AML-193 (cell line): ENCODE measurements around the gene G3BP1.
"Not testable (repeated sequence)": the region's sequence is repeated elsewhere in the genome, so short reads cannot be mapped to it uniquely, and the experiment has no call there.

Experiments used
- DNase-seq, 2 experiments: peaks; one replicate each; lab custom pipeline; 2025; lab: John Stamatoyannopoulos, UW

G3BP1 gene

GRCh38 chr5:151771259-151772028, at the start of gene G3BP1:
TSS of gene G3BP1 (plus strand) at chr5:151771954. CDS start at chr5:151786621, 14,667 bp downstream.
- peak; percentile 100 for DNase-seq

GRCh38 chr5:151722546-151722945, 49.2 kb upstream of the G3BP1 start:
- DNase-seq, result peak; percentile 50 to 57

- no peak for DNase-seq
These were observed 47.4 kb upstream of the G3BP1 start for GRCh38 chr5:151724360-151724759.

GRCh38 chr5:151729597-151729996, 42.2 kb upstream of the G3BP1 start:
- not testable (repeated sequence) for DNase-seq

GRCh38 chr5:151730381-151730780, 41.4 kb upstream of the G3BP1 start:
- no peak for DNase-seq

GRCh38 chr5:151733358-151734063, 38.2 kb upstream of the G3BP1 start:
- no peak for DNase-seq

- no peak for DNase-seq
These were observed 37.7 kb upstream of the G3BP1 start for GRCh38 chr5:151734064-151734408.

- DNase-seq, result no peak
These were observed 36.1 kb upstream of the G3BP1 start for GRCh38 chr5:151735646-151736045.

- DNase-seq, result no peak
These were observed 34.3 kb upstream of the G3BP1 start for GRCh38 chr5:151737431-151737830.

GRCh38 chr5:151738125-151738848, 33.5 kb upstream of the G3BP1 start:
- DNase-seq, result no peak

- DNase-seq, result no peak
These were observed 32.4 kb upstream of the G3BP1 start for GRCh38 chr5:151739395-151739794.

- DNase-seq, result no peak
These were observed 31.8 kb upstream of the G3BP1 start for GRCh38 chr5:151739939-151740335.

GRCh38 chr5:151740336-151740942, 31.3 kb upstream of the G3BP1 start:
- DNase-seq, result peak; percentile 44 to 56

- DNase-seq, result no peak
These were observed 30.8 kb upstream of the G3BP1 start for GRCh38 chr5:151740958-151741373.

GRCh38 chr5:151741678-151742423, 29.9 kb upstream of the G3BP1 start:
- DNase-seq, result no peak

GRCh38 chr5:151742870-151743294, 28.9 kb upstream of the G3BP1 start:
- DNase-seq, result peak; percentile 6 to 11

GRCh38 chr5:151743530-151743929, 28.2 kb upstream of the G3BP1 start:
- no peak for DNase-seq

GRCh38 chr5:151745071-151745705, 26.6 kb upstream of the G3BP1 start:
- DNase-seq, result no peak

- no peak for DNase-seq
These were observed 21.6 kb upstream of the G3BP1 start for GRCh38 chr5:151750121-151750520.

- DNase-seq, result no peak
These were observed 20.7 kb upstream of the G3BP1 start for GRCh38 chr5:151751091-151751490.

- no peak for DNase-seq
These were observed 20.2 kb upstream of the G3BP1 start for GRCh38 chr5:151751593-151751992.
